Activated naive CD8-positive, alpha-beta T cell treated with anti-CD3 and anti-CD28 coated beads, Interleukin-2, amount 10 ng/mL, durations not matched to agents 7 days and 5 days (primary cell): ENCODE data around the gene ACAP2. TPM values are rescaled to one million over a fixed set of nuclear protein-coding genes. Genes with fewer than 3 reads are reported as not detected.
A peak's percentile ranks its signal among the peaks of the same experiment; 100 is the strongest.
"Not testable (repeated sequence)": the region's sequence is repeated elsewhere in the genome, so short reads cannot be mapped to it uniquely, and the experiment has no call there.

Experiments used
- ATAC-seq: fragments of 150-1000 bp; cut with Tn5 transposase; one replicate; pipeline ENCODE4 v1.10.0; 2021; ENCODE audit warnings: low read depth, moderate library complexity
- POLR2A ChIA-PET: fragments of 350-600 bp; sonication (Branson Sonifier 250); formaldehyde crosslinking; loops from one replicate; lab custom pipeline; 2021; ENCODE audit warnings: antibody characterized with exemption; lab: Charles Lee
- DNase-seq: peaks from one replicate; pipeline ENCODE4 v3.0.0; 2021
- H3K27ac Mint-ChIP-seq: one replicate; pipeline ENCODE4 v1.8.0; 2022; ENCODE audit warnings: mild to moderate bottlenecking, mixed read lengths
- H3K27me3 Mint-ChIP-seq: one replicate; pipeline ENCODE4 v1.8.0; 2022; ENCODE audit warnings: mild to moderate bottlenecking, moderate library complexity, mixed read lengths
- H3K36me3 Mint-ChIP-seq: one replicate; pipeline ENCODE4 v1.8.0; 2021; ENCODE audit warnings: mild to moderate bottlenecking, mixed read lengths
- H3K4me1 Mint-ChIP-seq: one replicate; pipeline ENCODE4 v1.8.0; 2021; ENCODE audit warnings: mixed read lengths
- H3K4me3 Mint-ChIP-seq: one replicate; pipeline ENCODE4 v1.8.0; 2022; ENCODE audit warnings: mild to moderate bottlenecking, moderate library complexity, mixed read lengths
- H3K9me3 Mint-ChIP-seq: one replicate; pipeline ENCODE4 v1.8.0; 2021; ENCODE audit warnings: mixed read lengths
- total RNA-seq, 2 experiments: library from RNA; stranded (reverse); gene quantifications; one replicate each; pipeline ENCODE4 v1.2.3, GENCODE V29; 2021

Gene ACAP2
- total RNA-seq, 2 experiments from 2014 or later, result 68.3 to 73.4 TPM

- H3K27me3 Mint-ChIP-seq, result no peaks in the 10 kb centered on the region
- no peak overlapping the region for H3K27ac Mint-ChIP-seq
- peaks cover 9% of the 10 kb centered on the region for H3K4me1 Mint-ChIP-seq
- no peak overlapping the region for H3K4me3 Mint-ChIP-seq
- no peaks in the 10 kb centered on the region for H3K9me3 Mint-ChIP-seq
- POLR2A ChIA-PET, result interaction anchor here (0.6 to 1.2 kb wide), 2 partner anchors 9 to 47 kb away, joined by 3 read pairs; no protein-coding TSS in a partner anchor
- DNase-seq, result no peak
- ATAC-seq, result no peak
- peaks cover 8% of the 10 kb centered on the region for H3K36me3 Mint-ChIP-seq
Observed at GRCh38 chr3:195395208-195395816, 47.5 kb downstream of the ACAP2 start.

- ATAC-seq, result no peak
- POLR2A ChIA-PET, result interaction anchor here (1.2 kb wide), 1 partner anchor 48 kb away, joined by 3 read pairs; no protein-coding TSS in a partner anchor
- no peak for DNase-seq
- H3K27ac Mint-ChIP-seq, result no peak overlapping the region
- H3K9me3 Mint-ChIP-seq, result no peaks in the 10 kb centered on the region
- H3K4me1 Mint-ChIP-seq, result peaks cover 7% of the 10 kb centered on the region
- H3K27me3 Mint-ChIP-seq, result no peaks in the 10 kb centered on the region
- H3K36me3 Mint-ChIP-seq, result peaks cover 8% of the 10 kb centered on the region
- H3K4me3 Mint-ChIP-seq, result no peak overlapping the region
Observed at GRCh38 chr3:195394700-195395099, 48.1 kb downstream of the ACAP2 start.

- ATAC-seq (no peak), DNase-seq (no peak)
- H3K4me3 Mint-ChIP-seq, result no peak overlapping the region
- peaks cover 7% of the 10 kb centered on the region for H3K4me1 Mint-ChIP-seq
- peak overlapping the region; percentile 15 for H3K27ac Mint-ChIP-seq
- no peaks in the 10 kb centered on the region for H3K9me3 Mint-ChIP-seq
- H3K36me3 Mint-ChIP-seq, result peaks cover 8% of the 10 kb centered on the region
- H3K27me3 Mint-ChIP-seq, result no peaks in the 10 kb centered on the region
- POLR2A ChIA-PET, result no interaction called here
Observed at GRCh38 chr3:195394024-195394423, 48.8 kb downstream of the ACAP2 start.

GRCh38 chr3:195388380-195388779, 54.4 kb downstream of the ACAP2 start:
- Mint-ChIP-seq H3K4me1 (peaks cover 6% of the 10 kb centered on the region), H3K36me3 (peaks cover 9% of the 10 kb centered on the region), H3K4me3 (no peak overlapping the region), H3K27ac (no peak overlapping the region), H3K9me3 (no peaks in the 10 kb centered on the region), H3K27me3 (no peaks in the 10 kb centered on the region)
- no peak for DNase-seq
- POLR2A ChIA-PET, result no interaction called here
- no peak for ATAC-seq

- POLR2A ChIA-PET, result no interaction called here
- no peak for DNase-seq
- Mint-ChIP-seq H3K4me1 (peaks cover 10% of the 10 kb centered on the region), H3K9me3 (no peaks in the 10 kb centered on the region), H3K27me3 (no peaks in the 10 kb centered on the region), H3K27ac (no peak overlapping the region), H3K36me3 (peaks cover 11% of the 10 kb centered on the region), H3K4me3 (no peak overlapping the region)
- no peak for ATAC-seq
Observed at GRCh38 chr3:195386739-195387138, 56.1 kb downstream of the ACAP2 start.

- Mint-ChIP-seq H3K9me3 (no peaks in the 10 kb centered on the region), H3K36me3 (peaks cover 19% of the 10 kb centered on the region), H3K4me3 (no peak overlapping the region), H3K4me1 (peaks cover 10% of the 10 kb centered on the region), H3K27me3 (no peaks in the 10 kb centered on the region), H3K27ac (no peak overlapping the region)
- no peak for DNase-seq
- ATAC-seq, result no peak
- POLR2A ChIA-PET, result no interaction called here
Observed at GRCh38 chr3:195385526-195385925, 57.3 kb downstream of the ACAP2 start.

GRCh38 chr3:195384952-195385351, 57.9 kb downstream of the ACAP2 start:
- H3K27ac Mint-ChIP-seq, result no peak overlapping the region
- H3K4me1 Mint-ChIP-seq, result peaks cover 10% of the 10 kb centered on the region
- no peak for DNase-seq

GRCh38 chr3:195372220-195372619, 70.6 kb downstream of the ACAP2 start:
- Mint-ChIP-seq H3K27ac (no peak overlapping the region), H3K9me3 (no peaks in the 10 kb centered on the region), H3K27me3 (no peaks in the 10 kb centered on the region), H3K4me3 (no peak overlapping the region), H3K36me3 (peaks cover 40% of the 10 kb centered on the region), H3K4me1 (peaks cover 1% of the 10 kb centered on the region)
- POLR2A ChIA-PET, result no interaction called here
- no peak for ATAC-seq
- DNase-seq, result no peak

More at GRCh38 chr3:195384952-195385351, 57.9 kb downstream of the ACAP2 start:
- Mint-ChIP-seq H3K9me3 (no peaks in the 10 kb centered on the region), H3K36me3 (peaks cover 19% of the 10 kb centered on the region), H3K4me3 (no peak overlapping the region), H3K27me3 (no peaks in the 10 kb centered on the region)
- POLR2A ChIA-PET, result no interaction called here
- no peak for ATAC-seq

- DNase-seq, result no peak
- ATAC-seq, result no peak
- H3K9me3 Mint-ChIP-seq, result no peaks in the 10 kb centered on the region
- no peaks in the 10 kb centered on the region for H3K4me1 Mint-ChIP-seq
- no peak overlapping the region for H3K27ac Mint-ChIP-seq
- peaks cover 47% of the 10 kb centered on the region for H3K36me3 Mint-ChIP-seq
- no peaks in the 10 kb centered on the region for H3K27me3 Mint-ChIP-seq
- POLR2A ChIA-PET, result no interaction called here
- H3K4me3 Mint-ChIP-seq, result no peak overlapping the region
Observed at GRCh38 chr3:195366200-195366925, 76.5 kb downstream of the ACAP2 start.

GRCh38 chr3:195365371-195365770, 77.4 kb downstream of the ACAP2 start:
- H3K27me3 Mint-ChIP-seq, result no peaks in the 10 kb centered on the region
- H3K27ac Mint-ChIP-seq, result no peak overlapping the region
- ATAC-seq (no peak), DNase-seq (no peak)
- no peaks in the 10 kb centered on the region for H3K4me1 Mint-ChIP-seq
- H3K4me3 Mint-ChIP-seq, result no peak overlapping the region
- H3K36me3 Mint-ChIP-seq, result peaks cover 45% of the 10 kb centered on the region
- no peaks in the 10 kb centered on the region for H3K9me3 Mint-ChIP-seq
- POLR2A ChIA-PET, result no interaction called here

- H3K9me3 Mint-ChIP-seq, POLR2A ChIA-PET, H3K4me3 Mint-ChIP-seq, DNase-seq, ATAC-seq, H3K27ac Mint-ChIP-seq, H3K4me1 Mint-ChIP-seq, H3K27me3 Mint-ChIP-seq: not testable (repeated sequence)
- peaks cover 57% of the 10 kb centered on the region for H3K36me3 Mint-ChIP-seq
Observed at GRCh38 chr3:195357797-195358196, 85.0 kb downstream of the ACAP2 start.

- no peak for DNase-seq
- H3K4me1 Mint-ChIP-seq, result peaks cover 2% of the 10 kb centered on the region
- ATAC-seq, result no peak
- H3K27ac Mint-ChIP-seq, result no peak overlapping the region
- no peaks in the 10 kb centered on the region for H3K27me3 Mint-ChIP-seq
- no peak overlapping the region for H3K4me3 Mint-ChIP-seq
- H3K36me3 Mint-ChIP-seq, result peaks cover 47% of the 10 kb centered on the region
- POLR2A ChIA-PET, result no interaction called here
- no peaks in the 10 kb centered on the region for H3K9me3 Mint-ChIP-seq
Observed at GRCh38 chr3:195356151-195357086, 86.4 kb downstream of the ACAP2 start.

GRCh38 chr3:195354009-195354408, 88.8 kb downstream of the ACAP2 start:
- DNase-seq, POLR2A ChIA-PET, H3K27ac Mint-ChIP-seq, ATAC-seq, H3K27me3 Mint-ChIP-seq, H3K9me3 Mint-ChIP-seq, H3K4me1 Mint-ChIP-seq, H3K4me3 Mint-ChIP-seq: not testable (repeated sequence)
- H3K36me3 Mint-ChIP-seq, result peaks cover 37% of the 10 kb centered on the region
